Activated CD8-positive, alpha-beta T cell treated with anti-CD3 and anti-CD28 coated beads for 36 hours (primary cell): ENCODE results near the gene RBM38. TPM values are rescaled to one million over a fixed set of nuclear protein-coding genes. Genes with fewer than 3 reads are reported as not detected.
"Not testable (repeated sequence)": the region's sequence is repeated elsewhere in the genome, so short reads cannot be mapped to it uniquely, and the experiment has no call there.

ENCODE experiments used
- ATAC-seq: fragments of 200-7000 bp; cut with Tn5 transposase; one replicate; pipeline ENCODE4 v1.10.0; 2021; ENCODE audit warnings: mild to moderate bottlenecking, moderate library complexity
- CTCF ChIA-PET: fragments of 350-600 bp; sonication (Branson Sonifier 250); formaldehyde crosslinking; loops from one replicate; lab custom pipeline; 2021; ENCODE audit warnings: antibody characterized with exemption; lab: Charles Lee
- POLR2A ChIA-PET: fragments of 350-600 bp; sonication (Branson Sonifier 250); formaldehyde crosslinking; loops from one replicate; lab custom pipeline; 2021; ENCODE audit warnings: antibody characterized with exemption; lab: Charles Lee
- DNase-seq: peaks from one replicate; pipeline ENCODE4 v3.0.0-alpha.2; 2020
- H3K27ac Mint-ChIP-seq: one replicate; pipeline ENCODE4 v1.8.0; 2021; ENCODE audit warnings: mild to moderate bottlenecking, mixed read lengths
- H3K27me3 Mint-ChIP-seq: one replicate; pipeline ENCODE4 v1.8.0; 2021; ENCODE audit warnings: mixed read lengths
- H3K36me3 Mint-ChIP-seq: one replicate; pipeline ENCODE4 v1.8.0; 2021; ENCODE audit warnings: low read depth, mixed read lengths
- H3K4me1 Mint-ChIP-seq: one replicate; pipeline ENCODE4 v1.8.0; 2021; ENCODE audit warnings: low read depth, mixed read lengths
- H3K4me3 Mint-ChIP-seq: one replicate; pipeline ENCODE4 v1.8.0; 2021; ENCODE audit warnings: mild to moderate bottlenecking, moderate library complexity, mixed read lengths
- H3K9me3 Mint-ChIP-seq: one replicate; pipeline ENCODE4 v1.8.0; 2021; ENCODE audit warnings: mixed read lengths
- CTCF ChIP-seq: fragments of 200-600 bp; IDR thresholded peaks from one replicate; pipeline ENCODE4 v1.8.0; 2022; ENCODE audit warnings: antibody characterized with exemption, mild to moderate bottlenecking
- intact Hi-C: fragments of 100-400 bp; cut with micrococcal nuclease; formaldehyde crosslinking; loops from one replicate; pipeline ENCODE4 v1.10.0; 2022
- total RNA-seq, 2 experiments: library from RNA; stranded (reverse); gene quantifications; one replicate each; pipeline ENCODE4 v1.2.3, GENCODE V29; 2021

The RBM38 gene
- total RNA-seq, 2 experiments from 2014 or later, result 114 to 116 TPM

DNA sequence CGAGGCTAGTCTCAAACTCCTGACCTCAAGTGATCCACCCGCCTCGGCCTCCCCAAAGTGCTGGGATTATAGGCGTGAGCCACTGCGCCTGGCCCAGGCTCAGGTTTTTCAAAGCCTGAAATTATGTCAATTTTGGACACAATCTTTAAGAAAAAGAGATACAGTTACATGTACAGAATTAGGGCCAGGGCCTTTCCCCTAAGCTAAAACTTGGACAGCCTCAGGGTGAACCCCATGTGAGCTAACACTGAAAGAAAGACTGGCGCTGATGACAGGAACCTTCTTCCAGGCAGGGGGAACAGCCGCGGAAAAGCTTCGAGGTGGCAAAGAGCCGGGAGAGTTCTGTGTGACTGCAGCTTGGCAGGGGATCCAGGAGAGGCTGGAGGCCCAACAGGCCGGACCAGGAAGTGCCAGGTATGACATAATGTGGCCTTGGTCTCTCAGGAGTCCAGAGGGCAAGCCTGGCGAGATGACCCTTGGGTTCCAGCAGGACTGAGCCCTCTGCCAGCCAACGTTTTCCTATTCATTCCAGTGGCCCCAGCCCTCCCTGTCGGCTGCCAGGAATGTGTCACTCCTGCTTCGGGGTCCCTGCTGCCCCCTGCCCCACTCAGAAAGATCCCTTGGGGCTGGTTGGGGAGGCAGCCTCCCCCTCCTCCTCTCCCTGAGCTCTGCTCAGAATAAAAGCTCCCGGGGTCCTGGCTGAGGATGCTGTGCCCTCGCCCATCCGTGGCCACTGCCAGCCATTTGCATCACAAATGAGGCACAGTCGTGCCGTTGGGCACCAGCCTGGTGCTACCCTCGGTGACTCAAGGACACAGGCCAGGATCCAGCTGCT lies 37.3 kb downstream of the RBM38 start:
- no peaks in the 10 kb centered on the region for H3K36me3 Mint-ChIP-seq
- no peak overlapping the region for H3K4me3 Mint-ChIP-seq
- no peak for TF ChIP-seq CTCF
- no peaks in the 10 kb centered on the region for H3K9me3 Mint-ChIP-seq
- DNase-seq (no peak), ATAC-seq (no peak)
- no peaks in the 10 kb centered on the region for H3K27me3 Mint-ChIP-seq
- ChIA-PET POLR2A (interaction anchor here (0.6 to 2.6 kb wide), 3 partner anchors 16 to 59 kb away, joined by 3 to 9 read pairs (median 8); no protein-coding TSS in a partner anchor), CTCF (interaction anchor here (0.8 kb wide), 1 partner anchor 28 kb away, joined by 3 read pairs; no protein-coding TSS in a partner anchor)
- intact Hi-C loops, result no loop called here
- peaks cover 58% of the 10 kb centered on the region for H3K4me1 Mint-ChIP-seq
- no peak overlapping the region for H3K27ac Mint-ChIP-seq

GRCh38 chr20:57429159-57429496 lies 37.9 kb downstream of the RBM38 start:
- no peak overlapping the region for H3K27ac Mint-ChIP-seq
- intact Hi-C loops, result no loop called here
- DNase-seq (no peak), ATAC-seq (no peak)
- ChIA-PET CTCF (interaction anchor here (0.8 to 1.0 kb wide), 2 partner anchors 28 to 167 kb away, joined by 3 read pairs; no protein-coding TSS in a partner anchor), POLR2A (interaction anchor here (2.1 to 2.6 kb wide), 2 partner anchors 17 to 31 kb away, joined by 8 to 9 read pairs; no protein-coding TSS in a partner anchor)
- no peaks in the 10 kb centered on the region for H3K36me3 Mint-ChIP-seq
- no peak for TF ChIP-seq CTCF
- H3K27me3 Mint-ChIP-seq, result no peaks in the 10 kb centered on the region
- peaks cover 58% of the 10 kb centered on the region for H3K4me1 Mint-ChIP-seq
- no peaks in the 10 kb centered on the region for H3K9me3 Mint-ChIP-seq
- H3K4me3 Mint-ChIP-seq, result no peak overlapping the region

DNA sequence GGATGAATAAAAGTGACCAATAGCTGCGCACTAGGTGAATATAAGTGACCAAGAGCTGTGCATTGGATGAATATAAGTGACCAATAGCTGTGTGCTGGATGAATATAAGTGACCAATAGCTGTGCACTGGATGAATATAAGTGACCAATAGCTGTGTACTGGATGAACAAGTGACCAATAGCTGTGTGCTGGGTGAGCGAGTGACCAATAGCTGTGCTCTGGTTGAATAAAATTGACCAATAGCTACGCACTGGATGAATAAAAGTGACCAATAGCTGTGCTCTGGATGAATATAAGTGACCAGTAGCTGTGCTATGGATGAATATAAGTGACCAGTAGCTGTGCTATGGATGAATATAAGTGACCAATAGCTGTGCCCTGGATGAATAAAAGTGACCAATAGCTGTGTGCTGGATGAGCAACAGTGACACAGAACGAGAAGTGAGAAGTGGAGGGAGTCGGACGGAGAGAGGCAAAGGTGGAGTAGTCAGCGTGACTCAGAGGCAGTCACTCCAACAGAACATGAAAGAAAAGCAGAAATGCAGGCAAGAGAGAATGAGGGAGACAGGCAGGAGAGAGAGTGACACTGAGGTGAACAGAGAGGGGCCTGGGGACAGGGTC lies 38.5 kb downstream of the RBM38 start:
- no peaks in the 10 kb centered on the region for H3K36me3 Mint-ChIP-seq
- H3K9me3 Mint-ChIP-seq, result no peaks in the 10 kb centered on the region
- CTCF ChIA-PET, result interaction anchor here (1.0 kb wide), 1 partner anchor 167 kb away, joined by 3 read pairs; no protein-coding TSS in a partner anchor
- no peak overlapping the region for H3K4me3 Mint-ChIP-seq
- no peak for TF ChIP-seq CTCF
- POLR2A ChIA-PET, result interaction anchor here (2.1 to 2.6 kb wide), 2 partner anchors 17 to 32 kb away, joined by 8 to 9 read pairs; no protein-coding TSS in a partner anchor
- no peaks in the 10 kb centered on the region for H3K27me3 Mint-ChIP-seq
- no peak overlapping the region for H3K27ac Mint-ChIP-seq
- DNase-seq (no peak), ATAC-seq (no peak)
- intact Hi-C loops, result loop anchor here (5.0 kb wide), 1 partner anchor 32 kb away; no protein-coding TSS in a partner anchor
- peaks cover 64% of the 10 kb centered on the region for H3K4me1 Mint-ChIP-seq

DNA sequence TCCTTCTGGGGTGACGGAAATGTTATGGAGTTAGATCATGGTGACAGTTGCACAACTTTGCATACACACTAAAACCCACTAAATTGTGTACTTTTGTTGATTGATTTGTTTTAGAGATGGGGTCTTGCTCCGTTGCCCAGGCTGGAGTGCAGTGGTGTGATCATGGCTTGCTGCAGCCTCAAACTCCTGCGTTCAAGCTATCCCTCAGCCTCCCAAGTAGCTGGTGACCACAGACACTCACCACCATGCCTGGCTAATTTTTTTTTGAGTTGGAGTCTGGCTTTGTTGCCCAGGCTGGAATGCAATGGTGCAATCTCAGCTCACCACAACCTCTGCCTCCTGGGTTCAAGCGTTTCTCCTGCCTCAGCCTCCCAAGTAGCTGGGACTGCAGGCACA lies 39.0 kb downstream of the RBM38 start:
- not testable (repeated sequence) for H3K27me3 Mint-ChIP-seq, H3K4me3 Mint-ChIP-seq, H3K36me3 Mint-ChIP-seq, H3K9me3 Mint-ChIP-seq, DNase-seq, ATAC-seq, H3K27ac Mint-ChIP-seq
- H3K4me1 Mint-ChIP-seq, result peaks cover 65% of the 10 kb centered on the region
- intact Hi-C loops, result loop anchor here (5.0 kb wide), 1 partner anchor 33 kb away; no protein-coding TSS in a partner anchor
- ChIA-PET CTCF (interaction anchor here (1.0 to 1.2 kb wide), 2 partner anchors 30 to 166 kb away, joined by 3 read pairs; no protein-coding TSS in a partner anchor), POLR2A (interaction anchor here (2.1 to 2.6 kb wide), 2 partner anchors 18 to 32 kb away, joined by 8 to 9 read pairs; no protein-coding TSS in a partner anchor)

DNA sequence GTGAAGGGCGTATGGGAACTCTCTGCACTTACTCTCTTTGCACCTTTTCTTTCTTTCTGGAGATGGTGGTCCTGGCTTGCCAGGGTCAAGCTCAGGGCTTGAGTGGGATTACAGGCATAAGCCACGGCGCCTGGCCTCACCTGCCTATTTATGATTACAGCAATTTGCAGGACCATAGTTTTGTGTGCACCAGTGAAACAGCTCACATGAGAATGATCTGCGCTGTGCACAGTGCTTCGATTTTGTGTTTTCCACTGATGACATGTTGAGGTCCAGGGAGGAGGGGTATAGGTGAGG lies 40.3 kb downstream of the RBM38 start:
- Mint-ChIP-seq H3K27ac (peak overlapping the region; percentile 14), H3K36me3 (no peaks in the 10 kb centered on the region), H3K4me3 (no peak overlapping the region), H3K4me1 (peaks cover 65% of the 10 kb centered on the region), H3K9me3 (no peaks in the 10 kb centered on the region), H3K27me3 (no peaks in the 10 kb centered on the region)
- intact Hi-C loops, result loop anchor here (5.0 kb wide), 1 partner anchor 34 kb away; no protein-coding TSS in a partner anchor
- DNase-seq, result no peak
- CTCF ChIA-PET, result interaction anchor here (1.2 kb wide), 1 partner anchor 31 kb away, joined by 3 read pairs; no protein-coding TSS in a partner anchor
- POLR2A ChIA-PET, result interaction anchor here (0.6 to 1.0 kb wide), 4 partner anchors 9 to 99 kb away, joined by 3 to 6 read pairs (median 4); no protein-coding TSS in a partner anchor
- TF ChIP-seq CTCF, result no peak
- no peak for ATAC-seq
